Lower leg skin (tissue), 4 donors: ENCODE results near the gene PPP1R12B. TPM values are rescaled to one million over a fixed set of nuclear protein-coding genes. Genes with fewer than 3 reads are reported as not detected.
"Not testable (repeated sequence)": the region's sequence is repeated elsewhere in the genome, so short reads cannot be mapped to it uniquely, and the experiment has no call there.

ENCODE experiments used
- DNase-seq, 2 donors: peaks; one replicate each; pipeline ENCODE4 v3.0.0-alpha.2; 2019; ENCODE audit warnings: low spot score in 2 of 2
- H3K4me3 ChIP-seq: fragments of 200-600 bp; sonication (generic); 2 replicates; pipeline ENCODE4 v1.5.1; 2017; ENCODE audit warnings: mild to moderate bottlenecking, low read depth; ENCODE audit not compliant: poor library complexity, severe bottlenecking
- POLR2A ChIP-seq, 2 donors: fragments of 450-650 bp; IDR thresholded peaks; one replicate each; pipeline ENCODE4 v1.6.1; 2016 to 2017; ENCODE audit warnings: antibody characterized with exemption in 2 of 2, mild to moderate bottlenecking in 1 of 2, moderate library complexity in 1 of 2
- WGBS, 2 donors: methylation state at CpG; one replicate each; pipeline ENCODE4 v1.1.5; 2018; 5-methylcytosine and 5-hydroxymethylcytosine counted together
- intact Hi-C: fragments of 100-400 bp; cut with DNase I; formaldehyde crosslinking; loops from one replicate; pipeline ENCODE4 v1.15.0; 2023; ENCODE audit warnings: low total_unique reads
- total RNA-seq, 4 donors: library from RNA; depleted of rRNA; stranded (reverse); fragments of >200 nt; gene quantifications; one replicate each; pipeline ENCODE4 v1.1.0, GENCODE V29; 2016
- TF ChIP-seq, protein P1 (sequence below), 3 donors: fragments of 450-650 bp; IDR thresholded peaks; one replicate each; pipeline ENCODE4 v1.5.1; 2016; ENCODE audit warnings: antibody characterized with exemption in 3 of 3, mild to moderate bottlenecking in 3 of 3, moderate library complexity in 2 of 3

Gene PPP1R12B
- total RNA-seq, 4 donors from 2014 or later: 14.6 to 50.8 (median 30.6) TPM

DNA sequence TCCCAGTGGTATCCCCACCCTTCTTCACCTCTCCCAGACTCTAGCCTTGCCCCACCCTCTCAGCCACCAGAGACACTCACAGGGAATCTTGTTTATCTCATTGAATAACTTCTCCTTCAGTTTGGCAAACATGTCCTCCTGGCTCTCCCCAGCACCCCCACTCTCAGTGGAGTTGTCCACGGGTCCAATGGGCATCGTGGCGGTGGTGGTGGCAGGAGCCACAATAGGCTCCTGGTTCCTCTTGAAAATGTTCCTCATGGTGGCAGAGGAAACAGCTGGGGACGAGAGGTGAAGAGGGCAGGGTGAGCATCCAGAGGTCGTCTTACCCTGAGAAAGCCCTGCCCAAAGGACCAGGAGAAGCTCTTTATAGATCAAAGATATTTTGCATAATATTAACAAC, 257.0 kb downstream of the PPP1R12B start:
- WGBS, 2 donors: 84 to 88% methylated on average over 5 of the region's 5 CpGs
- TF ChIP-seq, protein P1, sequence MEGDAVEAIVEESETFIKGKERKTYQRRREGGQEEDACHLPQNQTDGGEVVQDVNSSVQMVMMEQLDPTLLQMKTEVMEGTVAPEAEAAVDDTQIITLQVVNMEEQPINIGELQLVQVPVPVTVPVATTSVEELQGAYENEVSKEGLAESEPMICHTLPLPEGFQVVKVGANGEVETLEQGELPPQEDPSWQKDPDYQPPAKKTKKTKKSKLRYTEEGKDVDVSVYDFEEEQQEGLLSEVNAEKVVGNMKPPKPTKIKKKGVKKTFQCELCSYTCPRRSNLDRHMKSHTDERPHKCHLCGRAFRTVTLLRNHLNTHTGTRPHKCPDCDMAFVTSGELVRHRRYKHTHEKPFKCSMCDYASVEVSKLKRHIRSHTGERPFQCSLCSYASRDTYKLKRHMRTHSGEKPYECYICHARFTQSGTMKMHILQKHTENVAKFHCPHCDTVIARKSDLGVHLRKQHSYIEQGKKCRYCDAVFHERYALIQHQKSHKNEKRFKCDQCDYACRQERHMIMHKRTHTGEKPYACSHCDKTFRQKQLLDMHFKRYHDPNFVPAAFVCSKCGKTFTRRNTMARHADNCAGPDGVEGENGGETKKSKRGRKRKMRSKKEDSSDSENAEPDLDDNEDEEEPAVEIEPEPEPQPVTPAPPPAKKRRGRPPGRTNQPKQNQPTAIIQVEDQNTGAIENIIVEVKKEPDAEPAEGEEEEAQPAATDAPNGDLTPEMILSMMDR (IDR thresholded peaks at IDR 0.05): no peak
- no peak for TF ChIP-seq POLR2A (IDR thresholded peaks at IDR 0.05)
- intact Hi-C loops: no loop called here

DNA sequence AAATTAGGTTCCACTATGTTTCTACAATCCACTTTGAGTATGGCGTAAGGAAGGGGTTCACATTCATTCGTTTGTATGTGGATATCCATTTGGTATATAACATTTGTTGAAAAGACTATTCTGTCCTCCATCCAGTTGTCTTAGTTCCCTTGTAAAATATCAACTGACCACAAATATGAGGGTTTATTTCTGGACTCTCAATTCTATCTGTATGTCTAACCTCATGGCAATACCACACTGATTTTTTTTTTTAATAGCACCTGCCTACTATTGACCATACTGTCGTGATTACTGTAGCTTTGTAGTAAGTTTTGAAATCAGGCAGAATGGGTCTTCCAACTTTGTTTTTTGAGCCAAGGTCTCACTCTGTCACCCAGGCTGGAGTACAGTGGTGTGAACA, 263.5 kb downstream of the PPP1R12B start:
- DNase-seq, intact Hi-C loops, H3K4me3 ChIP-seq: not testable (repeated sequence)
- 96% methylated on average over 3 of the region's 3 CpGs for WGBS, 2 donors

More for the DNA sequence above, 257.0 kb downstream of the PPP1R12B start:
- no peak for DNase-seq
- H3K4me3 ChIP-seq: no peak overlapping the region

DNA sequence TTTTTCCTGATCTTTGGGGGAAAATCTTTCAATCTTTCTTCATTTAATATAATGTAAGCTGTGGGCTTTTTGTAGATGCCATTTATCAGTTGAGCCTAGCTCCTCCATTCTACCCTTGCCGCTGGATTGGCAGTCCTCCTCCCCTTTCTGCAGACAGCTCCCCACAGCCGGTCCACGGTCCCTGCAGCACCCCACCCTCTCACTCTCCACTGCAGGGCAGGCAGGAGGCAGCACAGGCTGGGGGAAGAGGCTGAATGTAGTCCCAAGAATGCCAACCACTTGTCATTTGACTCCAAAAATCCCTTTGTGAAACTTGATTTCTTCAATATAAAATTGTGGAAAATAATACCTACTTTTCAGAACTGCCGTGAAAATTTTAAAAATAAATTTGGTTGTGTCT, 265.1 kb downstream of the PPP1R12B start:
- no peak for DNase-seq

DNA sequence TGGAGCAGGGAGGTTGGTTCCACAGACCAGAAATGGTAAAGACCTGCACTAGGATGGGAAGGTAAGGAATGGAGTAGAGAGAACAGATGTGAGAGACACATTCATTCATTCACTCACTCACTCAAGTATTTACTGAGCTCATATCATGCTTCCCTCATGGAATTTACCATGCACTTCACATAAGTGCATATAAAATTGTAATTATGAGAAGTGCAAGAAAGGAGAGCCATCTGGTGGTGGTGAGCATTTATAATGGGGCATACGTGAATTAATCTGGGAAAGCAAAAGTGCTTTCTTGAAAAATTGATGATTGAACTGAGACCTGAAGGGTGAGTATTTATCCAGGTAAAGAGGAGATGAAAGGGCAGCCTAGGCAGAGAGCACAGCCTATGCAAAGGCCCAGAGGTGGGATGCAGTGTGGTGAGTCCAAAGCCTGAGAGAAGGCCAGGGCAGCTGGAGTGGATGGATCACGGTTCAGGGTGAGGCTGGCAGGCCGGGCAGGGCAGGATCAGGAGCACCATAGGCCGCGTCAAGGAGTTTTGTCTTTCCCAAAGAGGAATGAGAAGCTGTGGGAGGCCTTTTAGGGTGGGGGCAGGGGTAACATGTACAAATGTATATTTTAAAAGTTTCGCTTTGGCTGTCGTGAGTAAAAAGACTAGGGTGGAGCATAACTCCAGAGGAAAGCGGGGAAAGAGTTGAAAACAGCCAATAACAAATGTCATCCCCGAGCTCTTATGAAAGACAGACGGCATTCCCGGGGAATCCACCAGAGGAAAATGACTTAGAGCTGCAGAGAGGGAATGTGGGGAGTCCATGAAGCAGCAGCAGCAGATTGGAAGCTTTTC, 266.1 kb downstream of the PPP1R12B start:
- 72 to 79% methylated on average over 11 of the region's 11 CpGs for WGBS, 2 donors
- intact Hi-C loops, DNase-seq, H3K4me3 ChIP-seq: not testable (repeated sequence)

More for the DNA sequence above, 265.1 kb downstream of the PPP1R12B start:
- intact Hi-C loops: no loop called here
- TF ChIP-seq, protein P1 (IDR thresholded peaks at IDR 0.05): no peak
- TF ChIP-seq POLR2A (IDR thresholded peaks at IDR 0.05): no peak
- H3K4me3 ChIP-seq: no peak overlapping the region
- 94 to 96% methylated on average over 4 of the region's 4 CpGs for WGBS, 2 donors

DNA sequence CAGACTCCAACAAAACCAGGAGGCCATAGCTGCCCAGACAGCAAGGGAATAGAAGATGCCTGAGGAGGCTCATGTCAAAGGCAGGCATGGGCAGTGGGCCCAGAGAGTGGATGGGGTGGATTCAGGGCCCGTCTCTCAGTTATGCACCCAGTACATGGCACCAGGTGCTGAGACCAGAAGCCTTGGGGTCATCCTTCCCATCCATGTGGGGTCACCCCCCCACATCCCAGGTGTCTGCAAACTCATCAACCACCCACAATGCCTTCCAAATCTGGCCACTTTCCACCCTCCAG, 266.7 kb downstream of the PPP1R12B start:
- intact Hi-C loops, H3K4me3 ChIP-seq, DNase-seq: not testable (repeated sequence)
- 58 to 73% methylated on average over 1 of the region's 1 CpG for WGBS, 2 donors

DNA sequence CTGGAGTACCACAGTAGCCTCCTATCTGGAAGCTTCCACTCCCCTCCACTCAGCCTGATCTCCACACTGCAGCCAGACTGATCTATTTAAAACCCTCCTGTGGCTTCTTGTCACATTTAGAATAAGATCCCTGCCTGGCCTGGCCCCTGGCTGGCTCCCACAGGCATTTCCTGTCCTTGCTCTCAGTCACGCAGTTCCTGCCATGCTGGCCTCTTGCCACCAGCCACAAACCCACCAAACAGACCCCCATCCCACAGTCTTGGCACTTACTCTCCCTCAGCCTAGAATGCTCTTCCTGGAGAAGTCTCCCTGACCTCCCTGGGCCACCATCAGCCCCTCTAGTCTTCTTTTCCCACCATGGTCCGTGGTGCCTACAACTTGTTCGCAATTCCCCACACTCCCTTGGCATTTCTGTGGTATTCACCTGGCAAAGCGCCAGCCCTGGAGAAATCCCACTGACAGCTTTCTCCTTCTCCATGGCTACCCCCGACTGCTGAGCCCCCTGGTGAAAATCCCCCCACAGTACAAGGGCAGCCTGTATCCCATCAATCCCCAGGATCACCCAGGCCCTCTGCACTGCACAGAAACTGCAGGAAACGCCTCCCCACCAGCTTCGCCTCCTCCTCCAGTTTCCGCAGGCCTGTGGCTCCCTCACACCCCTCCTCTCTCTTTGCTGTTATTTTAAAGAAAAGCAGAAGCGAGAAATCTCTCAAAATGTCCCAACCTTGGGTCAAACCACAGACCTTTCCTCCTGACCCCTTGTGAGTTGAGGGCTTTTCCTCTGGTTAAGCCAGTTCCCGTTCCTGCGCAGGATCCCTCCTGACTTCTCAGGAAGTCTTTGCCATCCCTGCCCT, 267.2 kb downstream of the PPP1R12B start:
- no peak for TF ChIP-seq POLR2A (IDR thresholded peaks at IDR 0.05)
- TF ChIP-seq, protein P1 (IDR thresholded peaks at IDR 0.05): no peak
- no peak for DNase-seq
- intact Hi-C loops: no loop called here
- WGBS, 2 donors: 53 to 56% methylated on average over 11 of the region's 11 CpGs
- H3K4me3 ChIP-seq: no peak overlapping the region

DNA sequence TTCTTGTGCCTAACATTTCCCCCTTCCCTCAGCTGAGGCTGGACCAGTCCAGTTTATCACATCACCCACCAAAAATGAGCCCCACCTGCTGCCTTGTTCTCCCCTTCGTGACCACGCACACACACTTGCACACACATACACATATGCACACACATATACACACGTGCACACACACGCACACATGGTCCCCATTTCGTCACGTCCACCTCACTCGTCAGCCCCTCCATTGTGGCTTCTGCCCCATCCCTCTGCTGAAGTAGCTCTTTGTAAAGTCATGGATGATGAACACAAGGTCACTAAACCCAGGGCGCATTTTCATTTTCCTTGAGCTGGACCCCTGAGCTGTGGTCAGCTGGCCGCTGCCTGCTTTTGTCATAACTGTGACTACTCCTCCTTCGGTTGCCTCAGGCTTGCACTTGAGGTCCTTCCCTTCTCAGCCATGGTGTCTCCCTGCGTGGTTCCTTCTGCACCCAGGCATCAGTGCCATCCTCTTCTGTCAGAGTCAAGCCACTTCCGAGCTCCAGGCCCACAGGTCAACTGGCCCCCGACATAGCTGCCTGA, 267.9 kb downstream of the PPP1R12B start:
- DNase-seq: no peak
- WGBS, 2 donors: 88 to 92% methylated on average over 13 of the region's 13 CpGs
- H3K4me3 ChIP-seq: no peak overlapping the region
- TF ChIP-seq, protein P1 (IDR thresholded peaks at IDR 0.05): no peak
- TF ChIP-seq POLR2A (IDR thresholded peaks at IDR 0.05): no peak
- intact Hi-C loops: no loop called here

DNA sequence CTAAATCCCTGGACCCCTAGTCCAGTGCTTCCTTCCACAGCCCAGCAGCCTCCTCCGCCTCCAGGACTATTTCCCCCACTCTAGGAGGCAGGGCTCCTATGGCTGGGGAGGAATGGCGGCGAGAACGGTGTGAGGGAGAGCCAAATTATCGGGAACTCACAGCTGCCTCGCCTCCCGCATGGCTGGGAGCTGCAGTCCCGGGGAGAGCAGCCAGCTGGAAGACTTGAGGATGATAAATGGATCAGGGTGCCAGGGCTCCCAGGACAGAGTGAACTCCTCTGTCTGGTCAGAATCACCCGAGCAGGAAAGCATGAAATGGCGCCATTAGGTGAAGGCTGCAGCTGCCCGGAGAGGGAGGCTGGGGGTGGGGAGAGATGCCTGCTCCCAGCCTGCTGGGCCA, 270.5 kb downstream of the PPP1R12B start:
- WGBS, 2 donors: 35 to 52% methylated on average over 11 of the region's 11 CpGs
- DNase-seq, H3K4me3 ChIP-seq, intact Hi-C loops: not testable (repeated sequence)
